Karpas-422 (cell line): ENCODE measurements around the gene NSFL1C. TPM values are rescaled to one million over a fixed set of nuclear protein-coding genes. Genes with fewer than 3 reads are reported as not detected.
A peak's percentile ranks its signal among the peaks of the same experiment; 100 is the strongest.

Experiments used
- DNase-seq: peaks from one replicate; pipeline ENCODE4 v3.0.0-alpha.2; 2015
- H2AFZ ChIP-seq: fragments of 200-600 bp; sonication (generic); 2 replicates; pipeline ENCODE4 v1.6.1; 2014; ENCODE audit warnings: antibody characterized with exemption, low read length, mixed read lengths
- H3K27ac ChIP-seq: fragments of 200-600 bp; sonication (generic); 2 replicates; pipeline ENCODE4 v1.5.1; 2014; ENCODE audit warnings: mild to moderate bottlenecking, low read length, moderate library complexity
- H3K27me3 ChIP-seq: fragments of 200-600 bp; sonication (generic); 2 replicates; pipeline ENCODE4 v1.6.1; 2014; ENCODE audit warnings: low read length, mixed read lengths
- H3K36me3 ChIP-seq: fragments of 200-600 bp; sonication (generic); 2 replicates; pipeline ENCODE4 v1.6.1; 2014; ENCODE audit warnings: low read length, mixed read lengths; ENCODE audit not compliant: insufficient read depth
- H3K4me1 ChIP-seq: fragments of 200-600 bp; sonication (generic); 2 replicates; pipeline ENCODE4 v1.6.1; 2014; ENCODE audit warnings: mild to moderate bottlenecking, low read length, mixed read lengths
- H3K4me2 ChIP-seq: fragments of 200-600 bp; sonication (generic); 2 replicates; pipeline ENCODE4 v1.6.1; 2014; ENCODE audit warnings: low read length, low read depth, mild to moderate bottlenecking; ENCODE audit not compliant: poor library complexity, severe bottlenecking
- H3K4me3 ChIP-seq: fragments of 200-600 bp; sonication (generic); 2 replicates; pipeline ENCODE4 v1.5.1; 2014; ENCODE audit warnings: mild to moderate bottlenecking, antibody characterized with exemption, low read length, mixed read lengths
- H3K79me2 ChIP-seq: fragments of 200-600 bp; sonication (generic); 2 replicates; pipeline ENCODE4 v1.6.1; 2014; ENCODE audit warnings: mild to moderate bottlenecking, low read length, mixed read lengths
- H3K9ac ChIP-seq: fragments of 200-600 bp; sonication (generic); 2 replicates; pipeline ENCODE4 v1.6.0; 2014; ENCODE audit warnings: low read length
- H3K9me2 ChIP-seq: fragments of 200-600 bp; sonication (generic), shearing (Covaris generic); replicated peaks from 2 replicates; pipeline ENCODE4 v1.6.0; 2014; ENCODE audit warnings: mild to moderate bottlenecking, low read length, moderate library complexity; ENCODE audit not compliant: insufficient read depth
- H3K9me3 ChIP-seq: fragments of 300-700, 200-600 bp; sonication (generic); 2 replicates; pipeline ENCODE4 v1.6.1; 2014; ENCODE audit warnings: low read length, mixed read lengths
- H4K20me1 ChIP-seq: fragments of 200-600 bp; sonication (generic); 2 replicates; pipeline ENCODE4 v1.6.1; 2014; ENCODE audit warnings: mild to moderate bottlenecking, antibody characterized with exemption, low read length, low read depth; ENCODE audit not compliant: insufficient read depth
- total RNA-seq: library from RNA; depleted of rRNA; stranded (reverse); fragments of >200 nt; shearing (Covaris generic); gene quantifications from 2 replicates; pipeline ENCODE4 v1.2.3, GENCODE V29; 2014; ENCODE audit warnings: low replicate concordance

The NSFL1C gene
- total RNA-seq, 1 experiment from 2014 or later, result 19.4 TPM

DNA sequence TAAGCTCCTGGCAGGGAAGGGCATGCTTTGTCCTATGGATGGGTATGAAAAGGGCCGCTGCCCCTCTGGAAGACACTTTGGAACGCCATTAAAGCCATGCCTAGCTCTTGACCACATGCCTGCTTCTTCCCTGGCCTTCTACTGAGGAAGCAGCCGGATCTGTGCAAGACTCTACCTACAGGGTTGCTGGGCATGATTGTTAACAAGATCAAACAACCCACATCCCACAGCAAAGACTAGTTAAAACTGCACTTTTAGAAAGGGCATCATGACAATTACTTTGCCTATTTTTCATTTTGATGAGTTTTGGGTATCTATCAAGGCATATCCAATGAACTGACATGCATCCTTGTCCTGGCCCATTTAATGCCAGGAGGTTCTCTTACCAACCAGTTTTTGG lies 25.5 kb downstream of the NSFL1C start:
- no peak overlapping the region for H2AFZ ChIP-seq
- H3K36me3 ChIP-seq, result peaks cover 4% of the 10 kb centered on the region; the same call in 1 of the 2 replicates
- H3K27me3 ChIP-seq, result no peaks in the 10 kb centered on the region
- no peaks in the 10 kb centered on the region for H3K4me1 ChIP-seq
- H3K4me2 ChIP-seq, result no peak overlapping the region
- H4K20me1 ChIP-seq, result 0 out of 2 replicates have a peak, but pooled peaks cover 4% of the 10 kb centered on the region
- no peak overlapping the region for H3K4me3 ChIP-seq
- no peaks in the 10 kb centered on the region for H3K9me3 ChIP-seq
- no peak for DNase-seq
- H3K9ac ChIP-seq, result no peak overlapping the region
- H3K79me2 ChIP-seq, result no peaks in the 10 kb centered on the region
- H3K9me2 ChIP-seq, result no peaks in the 10 kb centered on the region
- H3K27ac ChIP-seq, result no peak overlapping the region

DNA sequence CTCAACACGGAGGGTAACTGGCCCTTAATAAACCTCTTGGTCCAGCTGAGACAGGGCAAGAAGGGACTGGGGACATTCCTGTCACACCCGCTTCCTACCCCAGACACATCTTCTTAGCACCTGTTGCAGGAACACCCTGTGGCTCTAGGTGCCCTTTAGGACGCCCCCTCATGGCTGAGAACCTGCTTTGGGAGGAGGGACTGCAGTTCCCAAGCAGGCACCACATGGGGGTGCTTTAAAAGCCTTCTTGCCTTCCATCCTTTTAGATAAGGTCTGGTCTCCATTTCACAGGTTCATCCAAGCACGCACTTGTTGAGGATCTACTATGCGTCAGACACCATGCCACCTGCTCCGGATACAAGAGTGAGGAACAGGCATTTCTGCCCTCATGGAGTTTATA lies 26.6 kb downstream of the NSFL1C start:
- H3K9ac ChIP-seq, result no peak overlapping the region
- H2AFZ ChIP-seq, result no peak overlapping the region
- H3K9me3 ChIP-seq, result no peaks in the 10 kb centered on the region
- no peaks in the 10 kb centered on the region for H3K79me2 ChIP-seq
- peaks cover 4% of the 10 kb centered on the region; the same call in 1 of the 2 replicates for H3K36me3 ChIP-seq
- H3K4me2 ChIP-seq, result no peak overlapping the region
- no peak overlapping the region for H3K27ac ChIP-seq
- DNase-seq, result peak; percentile 80
- no peaks in the 10 kb centered on the region for H3K27me3 ChIP-seq
- H3K4me3 ChIP-seq, result no peak overlapping the region
- peaks cover 4% of the 10 kb centered on the region; the same call in 1 of the 2 replicates for H3K4me1 ChIP-seq
- 0 out of 2 replicates have a peak, but pooled peaks cover 4% of the 10 kb centered on the region for H4K20me1 ChIP-seq
- no peaks in the 10 kb centered on the region for H3K9me2 ChIP-seq

GRCh38 chr20:1438361-1438760 lies 28.3 kb downstream of the NSFL1C start:
- Histone ChIP-seq H2AFZ (no peak overlapping the region), H3K27ac (no peak overlapping the region), H3K9me3 (no peaks in the 10 kb centered on the region), H3K27me3 (no peaks in the 10 kb centered on the region), H4K20me1 (0 out of 2 replicates have a peak, but pooled peaks cover 4% of the 10 kb centered on the region), H3K4me3 (no peak overlapping the region), H3K9ac (no peak overlapping the region), H3K9me2 (no peaks in the 10 kb centered on the region), H3K36me3 (no peaks in the 10 kb centered on the region), H3K79me2 (no peaks in the 10 kb centered on the region), H3K4me1 (peaks cover 6% of the 10 kb centered on the region; the same call in 1 of the 2 replicates), H3K4me2 (no peak overlapping the region)
- DNase-seq, result no peak

DNA sequence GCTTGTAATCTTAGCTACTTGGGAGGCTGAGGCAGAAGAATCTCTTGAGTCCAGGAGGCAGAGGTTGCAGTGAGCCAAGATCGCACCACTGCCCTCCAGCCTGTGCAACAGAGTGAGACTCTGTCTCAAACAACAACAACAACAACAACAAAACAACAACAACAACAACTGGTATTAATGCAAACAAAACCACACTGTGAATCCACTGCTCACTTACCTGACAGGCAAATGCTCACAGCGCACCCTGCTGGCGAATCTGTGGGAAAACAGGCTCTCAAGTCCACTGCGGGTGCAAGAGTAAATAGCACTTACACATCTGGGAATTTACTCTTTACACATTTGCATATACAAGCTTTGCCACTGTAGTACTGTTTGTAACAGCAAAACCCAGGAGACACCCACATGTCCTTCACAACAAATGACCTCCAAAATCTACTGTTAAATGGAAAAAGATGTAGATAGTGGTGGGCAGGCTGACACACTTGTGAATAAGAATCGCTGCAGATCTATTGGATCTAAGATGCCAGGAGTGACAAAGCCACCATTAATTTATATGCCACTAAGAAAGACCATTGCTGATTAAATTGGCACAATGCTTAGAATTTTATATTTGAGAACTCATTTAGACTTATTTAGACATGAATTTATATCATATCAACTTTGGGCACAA lies 29.3 kb downstream of the NSFL1C start:
- H3K4me3 ChIP-seq, result no peak overlapping the region
- H3K4me2 ChIP-seq, result no peak overlapping the region
- H3K4me1 ChIP-seq, result peaks cover 6% of the 10 kb centered on the region; the same call in 1 of the 2 replicates
- peak; percentile 83 for DNase-seq
- H3K9me3 ChIP-seq, result no peaks in the 10 kb centered on the region
- H3K9ac ChIP-seq, result no peak overlapping the region
- no peaks in the 10 kb centered on the region for H3K79me2 ChIP-seq
- no peaks in the 10 kb centered on the region for H3K9me2 ChIP-seq
- H3K27ac ChIP-seq, result no peak overlapping the region
- no peak overlapping the region for H2AFZ ChIP-seq
- H4K20me1 ChIP-seq, result 0 out of 2 replicates have a peak, but pooled peaks cover 4% of the 10 kb centered on the region
- no peaks in the 10 kb centered on the region for H3K27me3 ChIP-seq
- no peaks in the 10 kb centered on the region for H3K36me3 ChIP-seq

- Histone ChIP-seq H3K79me2 (no peaks in the 10 kb centered on the region), H3K27ac (no peak overlapping the region)
Measured at GRCh38 chr20:1436263-1436662, 30.4 kb downstream of the NSFL1C start.

DNA sequence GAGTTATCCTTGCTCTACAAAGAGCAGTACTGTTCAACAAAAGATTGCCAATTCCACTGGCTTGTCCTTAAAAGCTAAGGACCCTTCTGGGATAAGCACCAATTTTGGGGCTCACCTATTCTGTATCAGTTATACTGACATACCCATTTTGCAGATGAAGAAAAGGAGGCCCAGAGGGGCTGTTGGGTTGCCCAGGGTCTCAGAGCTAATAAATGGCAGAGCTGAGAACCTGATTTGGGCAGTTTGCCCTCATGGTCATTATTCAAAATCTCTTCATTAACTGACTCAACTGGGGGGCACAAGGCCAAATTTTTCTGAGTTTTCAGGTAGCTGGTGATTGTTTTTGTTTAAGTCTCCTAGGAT lies 31.3 kb downstream of the NSFL1C start:
- Histone ChIP-seq H4K20me1 (0 out of 2 replicates have a peak, but pooled peaks cover 4% of the 10 kb centered on the region), H3K9me3 (no peaks in the 10 kb centered on the region), H3K79me2 (no peaks in the 10 kb centered on the region), H3K4me1 (peaks cover 6% of the 10 kb centered on the region; the same call in 1 of the 2 replicates), H3K9me2 (no peaks in the 10 kb centered on the region), H3K27me3 (no peaks in the 10 kb centered on the region), H3K9ac (no peak overlapping the region), H3K27ac (no peak overlapping the region), H3K36me3 (no peaks in the 10 kb centered on the region), H2AFZ (no peak overlapping the region), H3K4me2 (no peak overlapping the region), H3K4me3 (no peak overlapping the region)
- no peak for DNase-seq

More at GRCh38 chr20:1436263-1436662, 30.4 kb downstream of the NSFL1C start:
- Histone ChIP-seq H3K36me3 (no peaks in the 10 kb centered on the region), H3K9me2 (no peaks in the 10 kb centered on the region), H2AFZ (no peak overlapping the region), H3K27me3 (no peaks in the 10 kb centered on the region), H3K4me3 (no peak overlapping the region), H3K9me3 (no peaks in the 10 kb centered on the region), H4K20me1 (0 out of 2 replicates have a peak, but pooled peaks cover 4% of the 10 kb centered on the region), H3K4me2 (no peak overlapping the region), H3K9ac (no peak overlapping the region), H3K4me1 (peaks cover 6% of the 10 kb centered on the region; the same call in 1 of the 2 replicates)
- no peak for DNase-seq

GRCh38 chr20:1434571-1435336 lies 31.9 kb downstream of the NSFL1C start:
- no peak overlapping the region for H3K9ac ChIP-seq
- H3K27me3 ChIP-seq, result no peaks in the 10 kb centered on the region
- no peaks in the 10 kb centered on the region for H3K9me3 ChIP-seq
- H4K20me1 ChIP-seq, result 0 out of 2 replicates have a peak, but pooled peaks cover 2% of the 10 kb centered on the region
- no peak overlapping the region for H3K4me3 ChIP-seq
- no peak overlapping the region for H3K27ac ChIP-seq
- peak; percentile 59 for DNase-seq
- H3K4me1 ChIP-seq, result peaks cover 6% of the 10 kb centered on the region; the same call in 1 of the 2 replicates
- no peak overlapping the region for H3K4me2 ChIP-seq
- no peaks in the 10 kb centered on the region for H3K79me2 ChIP-seq
- H3K9me2 ChIP-seq, result no peaks in the 10 kb centered on the region
- no peak overlapping the region for H2AFZ ChIP-seq
- H3K36me3 ChIP-seq, result no peaks in the 10 kb centered on the region

DNA sequence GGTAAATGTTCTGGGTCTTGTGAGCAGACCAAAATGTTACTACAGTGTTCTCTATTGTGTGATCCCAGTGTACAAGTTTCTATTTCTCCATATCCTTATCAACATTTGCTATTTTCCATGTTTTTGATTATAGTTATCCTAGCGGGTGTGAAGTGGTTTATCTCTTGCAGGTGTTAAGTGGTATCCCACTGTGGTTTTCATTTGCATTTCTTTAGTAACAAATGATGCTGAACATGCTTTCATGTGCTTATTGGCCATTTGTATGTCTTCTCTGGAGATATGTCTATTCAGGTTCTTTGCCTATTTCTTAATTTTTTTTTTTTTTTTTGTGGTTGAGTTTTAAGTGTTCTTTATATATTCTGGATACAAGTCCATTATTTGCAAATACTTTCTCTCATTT lies 35.5 kb downstream of the NSFL1C start:
- Histone ChIP-seq H3K9me2 (no peaks in the 10 kb centered on the region), H3K9ac (no peak overlapping the region), H3K4me1 (peaks cover 6% of the 10 kb centered on the region; the same call in 1 of the 2 replicates), H3K4me2 (no peak overlapping the region), H3K9me3 (no peaks in the 10 kb centered on the region), H3K27ac (no peak overlapping the region), H4K20me1 (no peaks in the 10 kb centered on the region), H3K27me3 (no peaks in the 10 kb centered on the region), H2AFZ (no peak overlapping the region), H3K4me3 (no peak overlapping the region), H3K36me3 (no peaks in the 10 kb centered on the region), H3K79me2 (no peaks in the 10 kb centered on the region)
- peak; percentile 25 for DNase-seq
